GM21576 (cell line): Measurements from ENCODE around the gene RETSAT.

ENCODE experiments used
- ATAC-seq: cut with Tn5 transposase; IDR thresholded peaks from one replicate; pipeline ENCODE4 v1.9.1; 2021; ENCODE audit warnings: mild to moderate bottlenecking, moderate library complexity; ENCODE audit not compliant: unreplicated experiment

RETSAT gene

GRCh38 chr2:85309699-85310321 lies 44.5 kb downstream of the RETSAT start:
- no peak for ATAC-seq

GRCh38 chr2:85308896-85309555 lies 45.3 kb downstream of the RETSAT start:
- no peak for ATAC-seq

- ATAC-seq: no peak
Observed at GRCh38 chr2:85308201-85308600, 46.1 kb downstream of the RETSAT start.

- no peak for ATAC-seq
Observed at GRCh38 chr2:85307527-85307897, 46.8 kb downstream of the RETSAT start.

- no peak for ATAC-seq
Observed at GRCh38 chr2:85303780-85304531, 50.4 kb downstream of the RETSAT start.

- ATAC-seq: no peak
Observed at GRCh38 chr2:85302121-85302520, 52.2 kb downstream of the RETSAT start.
